NCI-H748 (cell line): Measurements from ENCODE around the gene TM4SF4.
A peak's percentile ranks its signal among the peaks of the same experiment; 100 is the strongest.

ENCODE experiments used
- DNase-seq: peaks from one replicate; lab custom pipeline; 2025; ENCODE audit not compliant: unreplicated experiment; lab: John Stamatoyannopoulos, UW

TM4SF4 gene

DNA sequence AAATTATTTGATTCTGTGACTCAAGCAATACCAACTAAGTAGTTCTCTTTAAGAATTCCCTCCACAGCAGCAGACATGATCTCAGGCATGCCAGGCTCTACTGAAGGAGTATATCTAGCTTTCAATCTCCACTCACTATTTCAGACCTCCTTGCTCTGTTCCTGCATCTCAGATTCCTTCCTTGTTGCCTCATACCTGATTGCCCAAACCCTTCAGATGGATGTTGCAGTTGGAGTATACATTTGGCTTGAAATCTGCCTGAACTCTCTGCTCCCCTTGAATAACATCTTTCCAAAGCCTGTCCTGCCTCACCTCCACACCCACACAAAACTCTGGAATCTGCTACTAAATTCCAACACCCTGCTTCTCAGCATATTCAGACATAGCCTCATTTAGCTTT lies 19.8 kb upstream of the TM4SF4 start:
- no peak for DNase-seq

DNA sequence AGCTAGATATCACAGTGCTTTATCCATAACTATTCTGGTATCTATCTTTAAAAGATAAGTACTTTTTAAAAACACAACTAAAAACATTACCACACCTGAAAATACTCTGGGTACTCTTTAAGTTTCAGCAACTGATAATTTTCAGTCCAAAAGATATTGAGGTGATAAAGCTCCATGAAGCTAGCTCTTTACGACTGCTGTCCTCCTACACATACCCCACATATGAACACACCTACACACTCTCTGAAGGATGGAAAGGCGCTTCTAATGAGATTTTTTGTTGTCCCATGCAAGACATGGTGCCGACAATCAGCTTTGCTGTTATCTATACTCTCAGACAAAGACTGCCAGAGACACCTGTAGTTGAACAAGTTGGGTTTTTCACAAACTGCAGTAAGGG lies 19.1 kb upstream of the TM4SF4 start:
- DNase-seq, result no peak

DNA sequence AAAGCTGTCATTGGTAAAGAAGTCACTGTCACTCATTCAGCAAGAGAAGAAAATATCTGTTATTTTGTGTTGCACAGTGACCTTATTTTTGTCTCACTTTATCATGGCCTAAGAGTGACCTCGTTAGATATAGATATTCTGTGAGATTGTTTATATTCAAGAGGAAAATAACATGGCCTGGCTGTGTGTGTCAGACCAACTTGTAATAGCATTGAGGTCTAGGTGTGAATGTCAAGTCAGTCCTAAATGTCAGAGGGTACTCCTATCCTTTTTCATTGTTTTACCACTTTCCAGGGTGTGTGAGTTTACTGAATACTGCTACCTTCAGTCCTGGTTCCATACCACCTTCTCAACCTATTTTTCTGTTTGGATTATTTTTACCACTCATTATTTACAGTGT lies 18.5 kb upstream of the TM4SF4 start:
- DNase-seq, result no peak

DNA sequence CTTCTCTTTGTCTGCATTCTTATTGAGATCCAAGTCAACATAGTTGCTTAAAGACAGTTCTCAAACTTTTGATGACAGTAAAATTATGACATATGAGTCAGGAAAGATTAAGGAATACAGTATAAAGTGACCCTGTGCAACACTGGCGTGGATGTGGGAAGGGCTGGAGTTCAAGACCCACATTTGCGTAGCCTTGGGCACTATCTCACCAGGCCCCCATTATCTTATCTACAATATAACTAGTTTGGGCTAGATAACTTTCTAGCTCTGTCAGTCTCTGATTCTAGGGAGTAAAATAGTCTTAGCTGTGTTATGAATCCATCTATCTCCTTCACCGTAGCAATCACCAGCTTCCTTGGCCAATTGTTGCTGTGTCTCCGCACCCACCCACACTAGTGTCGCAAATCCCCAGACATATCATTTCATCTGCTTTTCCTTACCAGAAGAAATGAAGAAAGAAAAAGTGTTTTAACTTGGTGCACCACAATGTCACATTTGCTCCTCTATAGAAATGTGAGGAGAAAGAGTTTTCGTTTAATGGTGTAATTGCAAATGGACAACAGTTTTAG lies 14.9 kb upstream of the TM4SF4 start:
- no peak for DNase-seq

DNA sequence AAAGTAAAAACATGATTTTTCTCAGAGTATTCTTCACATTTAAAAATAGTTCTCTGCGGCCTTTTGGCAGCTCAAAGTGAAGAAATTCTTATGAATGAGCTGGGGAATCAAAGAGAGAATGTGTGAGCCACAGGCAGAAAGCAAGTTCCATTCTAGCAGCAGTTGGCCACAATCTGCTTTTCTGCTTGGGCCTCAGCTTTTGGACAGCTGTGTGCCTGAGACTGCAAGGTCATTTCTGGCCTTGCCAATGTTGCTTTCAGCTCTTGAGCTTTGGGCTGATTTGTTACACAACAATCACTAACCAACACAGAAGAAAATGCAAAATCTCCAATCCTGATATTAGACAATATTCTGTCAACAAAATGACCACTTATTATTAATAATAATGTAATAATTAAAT lies 14.4 kb upstream of the TM4SF4 start:
- DNase-seq, result no peak

DNA sequence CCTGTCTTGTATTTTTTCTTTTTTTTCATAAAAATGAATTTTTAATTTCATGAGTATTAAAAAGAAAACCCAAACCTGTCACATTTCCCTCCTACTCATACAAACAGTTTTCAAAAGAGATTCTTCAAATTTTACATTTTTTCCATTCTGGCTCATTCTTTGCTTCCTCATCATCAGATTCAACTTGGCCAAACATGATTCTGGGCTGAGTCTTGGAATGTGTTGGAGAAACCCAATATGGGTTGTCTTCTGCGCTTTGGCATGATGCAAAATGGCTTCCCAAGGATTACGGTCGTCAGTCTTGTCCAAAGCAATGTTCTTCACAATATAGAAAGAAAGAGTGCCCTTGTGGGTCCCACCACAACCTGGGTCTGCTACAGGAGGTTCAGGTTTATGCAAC lies 12.4 kb upstream of the TM4SF4 start:
- no peak for DNase-seq

DNA sequence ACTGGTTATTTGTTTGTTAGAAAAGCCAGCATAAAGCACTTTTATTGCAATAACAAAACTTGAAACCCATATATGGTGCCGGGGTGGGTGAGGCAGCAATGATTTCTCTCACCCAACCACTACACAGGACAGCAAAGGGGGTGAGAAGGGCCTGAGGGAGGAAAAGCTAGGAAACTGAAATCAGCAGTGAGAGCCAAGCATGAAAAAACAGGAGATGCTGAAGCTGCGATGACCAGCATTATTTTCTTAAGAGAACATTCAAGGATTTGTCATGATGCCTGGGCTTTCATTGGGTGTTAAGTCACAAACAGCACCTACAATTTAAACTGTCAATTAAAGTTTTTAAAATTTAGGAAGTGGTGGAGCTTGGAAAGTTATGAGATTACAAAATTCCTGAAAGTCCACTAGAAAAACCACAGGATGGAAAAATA lies 11.9 kb upstream of the TM4SF4 start:
- no peak for DNase-seq

DNA sequence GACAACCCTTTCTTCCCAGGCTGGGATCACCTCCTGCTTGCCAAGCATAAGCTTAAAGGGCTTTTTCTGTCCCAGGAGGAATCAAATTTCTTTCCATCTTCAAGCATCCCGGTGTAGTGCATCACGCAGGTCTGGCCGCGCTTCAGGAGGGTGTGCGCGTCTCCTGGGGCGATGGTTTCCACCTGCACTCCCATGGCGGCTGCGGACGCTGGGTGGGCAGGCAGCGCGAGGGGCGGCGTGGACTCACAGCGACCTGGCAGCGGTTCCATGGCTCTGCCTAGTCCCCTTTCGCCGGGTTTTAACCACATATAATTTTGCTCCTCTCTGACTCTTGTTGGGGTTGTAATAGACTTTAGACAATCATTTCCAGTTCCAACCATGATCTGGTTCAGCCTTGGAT lies 10.6 kb upstream of the TM4SF4 start:
- DNase-seq, result no peak

DNA sequence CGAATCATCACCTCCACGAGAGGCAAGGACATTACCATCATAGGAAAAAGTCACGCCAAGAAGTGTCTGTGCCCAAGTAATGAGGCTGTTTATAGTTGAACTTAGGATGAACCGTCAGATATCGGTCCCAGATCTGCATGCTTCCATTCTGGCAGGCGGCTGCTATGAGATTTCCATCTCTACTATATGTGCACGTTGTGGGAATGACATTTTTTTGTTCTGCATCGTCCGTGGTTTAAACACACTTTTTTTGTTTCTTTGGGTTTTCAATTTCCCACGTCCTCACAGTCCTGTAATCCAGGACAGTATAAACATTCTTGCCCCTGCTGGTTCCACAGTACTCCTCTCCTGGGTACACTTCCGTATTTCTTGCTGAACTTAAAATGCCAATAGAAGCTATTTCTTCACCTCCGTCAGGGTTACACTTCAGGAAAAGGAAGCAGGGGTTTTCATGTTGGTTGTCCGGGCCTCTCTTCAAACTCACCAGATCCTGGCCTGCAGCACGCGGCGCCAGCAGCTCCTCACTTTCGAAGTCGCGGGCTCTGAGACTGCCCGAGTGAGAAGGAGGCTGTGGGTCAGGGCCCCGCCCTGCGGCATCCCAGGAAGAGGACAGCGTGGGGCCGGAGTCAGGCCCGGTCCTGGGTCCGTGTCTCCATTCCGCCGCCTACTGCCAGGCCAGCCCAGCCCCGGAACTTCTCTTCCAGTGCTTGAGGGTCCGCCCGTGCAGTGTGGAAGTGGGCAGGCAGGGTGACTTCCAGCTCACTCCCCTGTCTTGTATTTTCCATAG lies 9.8 kb upstream of the TM4SF4 start:
- DNase-seq, result no peak

DNA sequence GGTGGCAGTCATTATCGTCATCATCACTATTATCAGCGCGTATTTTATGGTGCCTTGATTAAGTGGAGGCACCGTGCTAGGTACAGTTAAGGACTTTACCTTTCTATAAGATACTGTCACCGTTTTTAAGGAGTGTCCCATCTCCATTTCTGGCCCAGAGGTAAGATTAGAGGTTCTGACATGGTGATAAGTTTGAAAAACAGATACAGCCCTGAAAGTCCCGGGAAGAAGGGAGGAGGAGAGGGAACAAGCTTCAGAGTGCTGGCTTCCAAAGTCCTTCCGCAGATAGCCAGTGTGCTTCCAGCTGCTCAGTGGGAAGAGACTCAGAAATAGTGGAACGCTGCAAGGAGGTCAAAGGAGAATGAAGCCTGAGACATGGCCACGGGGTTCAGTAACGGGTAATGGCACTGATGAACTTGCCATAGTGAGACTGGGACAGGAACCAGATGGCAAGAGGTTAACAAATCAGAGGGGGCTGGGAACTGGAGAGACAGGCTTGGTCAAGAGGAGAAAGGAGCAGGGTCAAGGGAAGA lies 9.1 kb upstream of the TM4SF4 start:
- DNase-seq, result no peak

DNA sequence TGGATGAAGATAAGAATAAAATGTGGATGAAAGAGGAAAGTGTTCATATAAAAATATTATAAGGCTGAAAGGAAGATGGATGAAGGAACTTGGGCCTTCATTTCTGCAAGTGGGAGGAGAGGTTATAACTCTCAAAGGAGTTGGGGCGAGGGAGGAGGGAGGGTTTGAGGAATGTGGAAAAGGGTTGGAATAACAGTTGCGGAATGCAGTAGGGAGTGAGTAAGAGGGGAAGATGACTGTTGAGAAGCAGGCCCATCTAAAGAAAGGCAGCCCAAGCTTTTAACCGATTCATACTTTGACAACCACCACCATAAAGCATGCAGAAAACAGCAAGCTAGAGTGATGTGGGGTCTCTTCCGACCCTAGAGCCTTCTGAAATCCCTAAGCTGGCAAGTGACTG lies 8.3 kb upstream of the TM4SF4 start:
- DNase-seq, result no peak

DNA sequence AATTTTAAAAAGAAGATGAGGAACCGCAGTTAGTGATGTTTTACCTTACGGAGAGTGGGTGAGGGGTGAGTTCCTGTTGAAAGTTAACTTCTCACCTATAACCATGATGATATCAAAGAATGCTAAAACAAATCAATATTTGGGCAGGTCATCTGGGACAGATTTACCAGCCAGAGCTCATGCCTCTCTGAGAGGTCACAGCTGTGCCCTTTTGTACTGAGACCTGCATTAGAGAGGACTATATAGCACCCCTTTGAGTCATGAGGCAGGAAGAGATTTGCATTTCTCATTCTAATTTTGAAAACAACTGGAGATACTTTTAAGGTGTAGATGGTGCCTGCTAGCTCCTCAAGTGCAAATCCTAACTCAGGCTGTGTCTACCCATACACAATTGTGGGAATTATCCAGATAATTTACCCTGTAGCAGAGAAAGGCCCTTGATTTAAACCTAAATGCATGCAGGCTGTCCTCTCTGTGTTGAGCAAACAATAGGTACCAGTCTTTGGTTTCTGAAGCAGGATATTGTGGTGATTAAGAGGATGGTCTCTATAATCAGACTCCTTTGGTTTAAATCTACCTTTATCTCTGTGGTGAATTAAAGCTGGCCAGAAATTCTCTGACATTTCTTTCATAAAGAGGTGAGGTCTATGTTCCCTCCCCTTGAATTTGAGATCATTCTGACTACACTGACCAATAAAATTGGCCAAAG lies 5.8 kb upstream of the TM4SF4 start:
- DNase-seq, result no peak

DNA sequence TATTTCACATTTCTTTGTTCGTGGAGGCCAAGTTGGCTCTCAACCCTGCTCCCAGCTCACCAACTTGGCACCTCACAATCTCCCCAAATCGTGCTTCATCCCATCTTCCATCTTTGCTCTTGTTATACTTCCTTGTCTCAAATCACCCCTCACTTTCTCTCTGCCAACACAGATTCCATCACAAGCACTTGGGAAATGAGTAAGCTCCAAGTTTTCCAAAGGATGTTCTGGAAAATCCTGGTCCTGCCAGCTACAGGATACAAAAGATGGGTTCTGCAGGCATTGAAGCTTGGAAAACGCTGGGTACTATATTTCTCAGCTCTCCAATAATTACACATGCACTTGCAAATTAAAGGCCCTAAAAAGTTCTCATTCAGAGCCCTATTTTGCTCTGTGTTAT lies 4.1 kb upstream of the TM4SF4 start:
- DNase-seq, result no peak

DNA sequence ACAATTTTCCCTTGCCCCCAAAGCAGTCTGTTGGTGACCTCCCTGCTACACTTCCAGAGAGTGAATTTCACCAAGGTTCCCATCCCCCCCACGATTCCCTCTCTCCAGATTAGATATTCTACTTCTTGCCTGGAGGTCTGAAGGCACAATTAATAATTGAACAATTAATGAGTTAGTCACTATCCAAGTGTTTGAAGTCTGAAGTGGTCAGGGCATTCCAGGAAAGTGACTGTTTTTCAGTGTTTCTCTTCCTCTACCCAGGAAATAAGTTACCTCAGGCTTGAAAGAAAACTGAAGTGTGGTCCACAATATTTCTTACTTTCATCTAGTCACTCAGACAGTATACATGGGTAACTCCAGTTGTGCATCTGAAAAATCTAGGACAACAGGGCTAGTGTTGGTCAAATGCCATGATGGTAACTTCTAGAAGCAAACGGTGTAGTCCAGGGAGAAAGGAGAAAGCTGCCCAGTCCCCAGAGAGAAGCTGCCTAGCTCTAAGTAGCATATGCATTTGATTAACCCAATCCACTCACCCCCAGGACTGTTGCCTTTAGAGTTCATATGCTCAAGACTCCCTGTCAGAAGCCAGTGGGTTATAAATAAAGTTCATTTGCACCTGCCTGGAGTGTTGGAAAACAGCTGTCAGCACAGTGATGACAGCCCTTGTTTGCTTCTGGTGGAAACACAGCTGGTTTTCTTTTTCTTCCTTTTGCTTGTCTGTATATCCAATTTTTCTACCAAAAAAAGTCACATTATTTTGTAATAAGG lies 2.3 kb upstream of the TM4SF4 start:
- DNase-seq, result no peak

DNA sequence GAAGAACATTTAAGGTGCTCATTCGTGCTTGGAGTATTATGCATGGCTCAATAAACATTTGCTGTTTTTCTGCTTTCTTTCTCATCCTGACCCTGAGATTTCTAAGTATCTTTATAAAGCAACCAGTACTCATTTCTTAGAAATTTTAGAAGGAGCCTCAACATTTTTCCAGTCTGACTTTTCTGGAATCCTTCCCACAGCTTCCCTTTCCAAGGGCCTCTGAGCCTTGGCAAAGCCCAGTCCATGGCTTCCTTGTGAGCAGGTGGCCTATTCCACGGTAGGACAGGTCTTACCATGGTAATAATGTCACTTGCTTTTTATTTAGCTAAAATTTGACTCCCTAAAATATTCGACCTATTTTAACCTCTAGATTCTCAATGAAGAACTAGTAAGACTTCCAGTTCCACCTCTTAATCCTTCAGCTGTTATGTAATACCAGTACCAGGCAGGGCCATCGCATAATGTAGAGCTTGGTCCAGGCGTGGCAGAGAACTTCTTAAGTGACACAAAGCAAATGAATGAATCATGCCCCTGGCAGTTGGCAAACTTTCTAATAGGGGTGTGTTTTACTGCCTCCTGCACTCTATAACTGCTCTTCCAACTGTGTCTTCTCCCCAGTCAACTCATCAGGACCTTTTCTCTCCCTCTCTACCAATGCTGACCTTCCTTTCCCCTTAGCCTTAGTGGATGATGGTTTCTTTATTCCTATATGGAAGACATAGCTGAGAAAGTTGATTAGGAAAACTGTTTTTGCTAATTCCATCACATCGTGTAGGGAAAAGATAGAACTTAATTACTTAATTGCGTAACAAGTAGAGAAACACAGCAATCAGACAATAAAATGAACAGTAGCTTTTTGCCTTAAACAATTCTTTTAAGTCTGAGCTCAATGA lies 894 bp upstream of the TM4SF4 start:
- DNase-seq, result no peak

DNA sequence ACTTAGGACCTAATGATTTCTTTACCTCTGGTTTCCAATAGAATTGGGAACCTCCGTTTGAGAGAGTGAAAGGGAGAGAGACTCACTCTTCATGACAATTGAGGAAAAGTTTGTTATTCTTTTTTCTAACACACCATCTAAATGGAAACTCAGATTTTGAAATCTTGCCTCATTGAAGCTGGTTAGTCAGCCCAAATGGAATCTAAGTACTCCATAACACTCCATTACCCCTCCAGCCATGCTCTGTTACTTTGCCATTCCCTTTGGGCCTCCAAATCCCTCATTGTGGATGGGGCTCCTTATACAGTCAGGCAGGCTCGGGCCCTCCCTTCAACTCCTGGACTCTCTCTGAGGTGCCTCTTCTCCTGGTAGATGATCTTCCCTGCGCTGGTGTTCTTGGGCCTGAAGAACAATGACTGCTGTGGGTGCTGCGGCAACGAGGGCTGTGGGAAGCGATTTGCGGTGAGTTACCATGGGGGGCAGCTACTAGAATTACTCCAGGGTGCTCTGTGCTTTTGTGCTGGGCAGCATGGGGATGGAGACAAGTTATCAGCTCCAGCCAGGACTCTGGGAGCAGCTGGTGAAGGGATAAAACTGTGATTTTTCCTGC lies 1.1 kb downstream of the TM4SF4 start:
- DNase-seq, result no peak

DNA sequence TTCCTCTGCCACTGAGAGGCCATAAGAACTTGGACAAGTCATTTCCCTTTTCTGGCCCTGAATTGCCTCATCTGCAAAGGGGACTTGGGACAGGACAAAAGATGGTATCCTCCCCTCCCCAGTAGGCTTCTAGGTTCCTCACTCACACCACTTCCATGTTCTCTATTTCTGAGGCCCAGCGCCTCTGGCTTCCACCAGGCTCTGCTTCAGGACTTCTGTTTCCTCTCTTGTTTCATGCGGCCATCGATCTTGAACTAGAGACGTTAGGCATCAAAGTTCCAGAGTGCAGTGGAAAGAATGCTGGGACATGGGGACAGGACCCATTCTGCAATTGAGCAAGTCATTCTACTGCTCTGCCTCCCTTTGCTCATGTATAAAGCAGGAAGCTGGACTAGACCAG lies 1.7 kb downstream of the TM4SF4 start:
- DNase-seq, result no peak

DNA sequence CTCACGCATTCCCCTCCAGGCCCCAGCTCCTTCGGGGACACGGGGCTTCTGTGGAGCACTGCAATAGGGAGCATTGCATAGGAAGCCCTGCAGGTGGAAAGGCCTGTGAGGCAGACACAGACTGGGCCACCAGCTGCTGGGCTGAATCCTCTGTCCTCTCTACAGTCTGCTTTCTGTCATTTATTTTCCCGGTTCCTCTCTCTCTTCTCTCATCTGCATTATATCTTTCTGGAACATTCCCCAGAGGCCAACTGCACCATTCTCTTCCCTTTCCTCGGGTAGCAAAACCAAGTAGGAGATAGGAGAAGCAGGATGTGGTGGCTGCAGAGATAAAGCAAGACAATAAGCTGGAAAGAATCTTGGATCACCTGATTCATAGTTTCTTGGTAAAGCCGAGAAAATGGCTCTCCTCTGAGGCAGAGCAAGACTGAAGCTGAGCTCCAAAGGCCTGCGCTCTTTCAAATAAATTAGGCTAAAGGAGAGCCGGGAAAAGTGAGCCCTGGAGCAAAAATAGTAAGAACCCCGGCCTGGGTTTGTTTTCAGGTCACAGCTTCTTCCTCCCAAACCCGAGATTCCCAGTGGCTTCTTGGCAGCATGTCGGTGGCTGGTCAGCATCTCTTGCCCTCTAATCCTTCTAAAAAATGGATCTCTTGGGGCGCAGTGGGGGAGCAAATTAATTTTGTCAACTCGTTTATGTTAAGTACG lies 5.3 kb downstream of the TM4SF4 start:
- DNase-seq, result no peak

DNA sequence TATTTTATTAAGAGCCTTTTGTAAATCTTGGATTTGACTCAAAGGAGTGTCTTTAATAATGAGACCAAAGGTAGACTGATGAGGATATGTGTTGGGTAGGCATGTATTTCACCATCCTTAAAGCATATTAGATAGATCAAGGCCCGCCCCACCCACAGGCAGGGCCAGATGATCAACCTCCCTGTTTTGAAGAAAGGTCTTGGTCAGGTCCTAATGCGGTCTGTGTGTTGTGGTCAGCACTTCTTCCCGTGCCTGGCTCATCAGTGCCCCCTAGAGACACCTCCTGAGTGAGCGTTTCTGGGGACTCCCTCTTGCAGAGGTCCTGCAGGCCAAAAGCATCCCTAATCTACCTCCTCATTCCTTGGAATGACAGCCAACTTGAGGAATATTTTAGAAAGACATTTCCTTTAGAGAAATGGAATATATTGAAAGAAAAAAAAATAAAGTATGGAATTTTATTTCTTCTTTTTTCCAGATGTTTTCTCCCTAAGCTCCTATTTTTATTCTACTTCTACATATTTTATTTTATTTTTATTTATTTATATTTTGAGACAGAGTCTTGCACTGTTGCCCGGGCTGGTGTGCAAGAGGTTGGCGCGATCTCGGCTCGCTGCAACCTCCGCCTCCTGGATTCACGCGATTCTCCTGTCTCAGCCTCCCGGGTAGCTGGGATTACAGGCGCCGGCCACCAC lies 6.0 kb downstream of the TM4SF4 start:
- peak; percentile 72 for DNase-seq
